ENCODE results near the gene CDK2. TPM values are rescaled to one million over a fixed set of nuclear protein-coding genes. Genes with fewer than 3 reads are reported as not detected.

CDK2 gene
- total RNA-seq, 2 experiments from 2014 or later: 86.7 to 90.1 TPM

- H3K36me3 Mint-ChIP-seq (ENCODE audit: low read depth): peaks cover 31% of the 10 kb centered on the region
- intact Hi-C loops (cut with micrococcal nuclease): no loop called here
- ATAC-seq: peak; percentile 74
- no peaks in the 10 kb centered on the region for H3K27me3 Mint-ChIP-seq
- TF ChIP-seq CTCF (IDR thresholded peaks at IDR 0.05): peak; percentile 41
- peak; percentile 75 for DNase-seq
- ChIA-PET CTCF (interaction anchor here (0.9 to 1.8 kb wide), 11 partner anchors 12 to 217 kb away, joined by 3 to 6 read pairs (median 3); no protein-coding TSS in a partner anchor), POLR2A (interaction anchor here (0.5 to 5.9 kb wide), 7 partner anchors 9 to 300 kb away, joined by 3 to 46 read pairs (median 4); partner anchors contain the start of genes CDK2 and PMEL)
- peaks cover 15% of the 10 kb centered on the region for H3K4me1 Mint-ChIP-seq (ENCODE audit: low read depth)
- H3K27ac Mint-ChIP-seq: peak overlapping the region; percentile 60
- no peaks in the 10 kb centered on the region for H3K9me3 Mint-ChIP-seq
- H3K4me3 Mint-ChIP-seq: no peak overlapping the region
Measured at GRCh38 chr12:55955800-55956508, 10.7 kb upstream of the CDK2 start.

GRCh38 chr12:55957106-55957859 lies 9.3 kb upstream of the CDK2 start:
- ATAC-seq: no peak
- ChIA-PET CTCF (interaction anchor here (0.7 to 1.8 kb wide), 7 partner anchors 9 to 219 kb away, joined by 3 to 6 read pairs (median 3); partner anchors contain the start of gene PMEL), POLR2A (interaction anchor here (0.6 to 5.9 kb wide), 7 partner anchors 10 to 227 kb away, joined by 3 to 46 read pairs (median 4); partner anchors contain the start of genes CDK2, PMEL and RAB5B)
- no peak for TF ChIP-seq CTCF (IDR thresholded peaks at IDR 0.05)
- Mint-ChIP-seq H3K27ac (peak overlapping the region; percentile 37), H3K9me3 (no peaks in the 10 kb centered on the region), H3K27me3 (no peaks in the 10 kb centered on the region), H3K4me3 (no peak overlapping the region), H3K4me1 (ENCODE audit: low read depth) (peaks cover 15% of the 10 kb centered on the region), H3K36me3 (ENCODE audit: low read depth) (peaks cover 18% of the 10 kb centered on the region)
- intact Hi-C loops (cut with micrococcal nuclease): no loop called here
- DNase-seq: no peak

GRCh38 chr12:55963760-55964159 lies 2.9 kb upstream of the CDK2 start:
- Mint-ChIP-seq H3K36me3 (ENCODE audit: low read depth) (peaks cover 19% of the 10 kb centered on the region), H3K27ac (no peak overlapping the region), H3K27me3 (no peaks in the 10 kb centered on the region), H3K4me1 (ENCODE audit: low read depth) (peaks cover 19% of the 10 kb centered on the region), H3K4me3 (no peak overlapping the region), H3K9me3 (no peaks in the 10 kb centered on the region)
- ATAC-seq (no peak), DNase-seq (no peak)
- TF ChIP-seq CTCF (IDR thresholded peaks at IDR 0.05): no peak
- ChIA-PET CTCF (no interaction called here), POLR2A (no interaction called here)
- intact Hi-C loops (cut with micrococcal nuclease): no loop called here

- CTCF ChIA-PET: no interaction called here
- intact Hi-C loops (cut with micrococcal nuclease): no loop called here
- no peak overlapping the region for H3K27ac Mint-ChIP-seq
- POLR2A ChIA-PET: interaction anchor here (1.2 to 5.4 kb wide), 2 partner anchors 9 to 35 kb away, joined by 3 to 46 read pairs; no protein-coding TSS in a partner anchor
- no peaks in the 10 kb centered on the region for H3K9me3 Mint-ChIP-seq
- peaks cover 20% of the 10 kb centered on the region for H3K4me1 Mint-ChIP-seq (ENCODE audit: low read depth)
- H3K36me3 Mint-ChIP-seq (ENCODE audit: low read depth): peaks cover 27% of the 10 kb centered on the region
- DNase-seq: no peak
- peak overlapping the region; percentile 98 for H3K4me3 Mint-ChIP-seq
- H3K27me3 Mint-ChIP-seq: no peaks in the 10 kb centered on the region
- ATAC-seq: no peak
- TF ChIP-seq CTCF (IDR thresholded peaks at IDR 0.05): no peak
Measured at GRCh38 chr12:55965240-55965639, 1.4 kb upstream of the CDK2 start.

Data from activated CD8-positive, alpha-beta T cell treated with anti-CD3 and anti-CD28 coated beads for 36 hours (primary cell).